Placental epithelial cell (primary cell): ENCODE measurements around the gene EHHADH. TPM values are rescaled to one million over a fixed set of nuclear protein-coding genes. Genes with fewer than 3 reads are reported as not detected.

ENCODE experiments used
- small RNA-seq: library from RNA; depleted of rRNA; stranded (forward); fragments of <200 nt; gene quantifications from one replicate; pipeline ENCODE3, GENCODE V24; 2012
- total RNA-seq: library from RNA; depleted of rRNA; stranded (reverse); fragments of >200 nt; gene quantifications from 2 replicates; pipeline ENCODE4 v1.2.3, GENCODE V29; 2012

The EHHADH gene
- 8.2 and 10.5 TPM in 2 replicates for total RNA-seq

GRCh38 chr3:185253645-185254410 is at the start of gene EHHADH:
EHHADH (minus strand) TSS chr3:185254049; CDS start chr3:185254022, 27 bp downstream.

DNA sequence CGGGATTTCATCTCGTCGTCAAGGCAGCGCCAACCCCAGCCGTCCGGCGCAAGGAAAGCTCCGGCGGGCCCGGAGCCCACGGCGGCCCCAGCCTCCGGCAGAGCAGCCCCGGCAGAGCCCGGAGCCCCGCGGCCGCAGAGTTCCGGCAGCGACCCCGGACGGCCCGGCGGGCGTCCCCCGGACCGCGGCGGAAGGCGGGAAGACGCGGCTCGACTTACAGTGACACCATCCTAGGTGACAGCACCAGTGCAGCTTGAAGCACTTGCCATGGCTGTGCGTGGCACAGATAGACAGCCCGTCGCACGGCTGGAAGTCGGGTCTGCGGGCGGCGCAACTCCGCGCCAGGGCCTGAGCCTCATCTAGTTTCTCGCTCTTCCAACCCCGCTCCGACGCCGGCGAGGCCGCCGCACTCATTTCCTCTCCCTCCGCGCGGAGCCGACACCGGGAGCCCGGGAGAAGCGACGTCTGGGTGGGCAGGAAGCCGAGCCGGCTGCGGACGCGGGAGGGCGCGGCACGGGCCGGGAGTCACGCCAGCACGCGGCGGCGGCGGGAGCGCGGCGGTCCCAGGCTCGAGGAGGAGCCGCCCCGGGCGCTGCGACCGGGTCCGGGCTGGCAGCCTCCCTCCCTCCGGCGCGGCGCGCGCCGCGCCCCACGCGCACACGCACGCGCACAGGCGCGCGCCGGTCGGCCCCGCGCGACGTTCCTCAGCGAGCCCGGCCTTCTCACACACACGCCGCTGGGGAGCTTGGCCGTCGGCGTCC is 101.3 kb downstream of the EHHADH start, which contains the start of gene C3orf70:
TSS of gene C3orf70 (minus strand) at position 651 of the 761 bp plus-strand sequence. CDS start at position 414, 237 bp downstream.

Small RNA genes lying within 50 kb of the gene (small RNA-seq; reads per million reads assigned to genes)
- gene MIR5588: not detected

Other genes with a start within 250 kb of the EHHADH start
- under 0.01 and 0.11 TPM in 2 replicates for gene C3orf70, start 101.0 kb downstream of the EHHADH start, total RNA-seq
- 18.0 and 20.4 TPM in 2 replicates for gene MAP3K13, start 109.1 kb upstream of the EHHADH start, total RNA-seq
- gene TMEM41A, start 245.0 kb upstream of the EHHADH start, total RNA-seq: 14.5 and 15.3 TPM in 2 replicates